ENCODE results near the gene PRRX2. TPM values are rescaled to one million over a fixed set of nuclear protein-coding genes. Genes with fewer than 3 reads are reported as not detected.

PRRX2 gene
- total and polyA plus RNA-seq, 2 experiments from 2014 or later, result 9.7 to 23.0 TPM

DNA sequence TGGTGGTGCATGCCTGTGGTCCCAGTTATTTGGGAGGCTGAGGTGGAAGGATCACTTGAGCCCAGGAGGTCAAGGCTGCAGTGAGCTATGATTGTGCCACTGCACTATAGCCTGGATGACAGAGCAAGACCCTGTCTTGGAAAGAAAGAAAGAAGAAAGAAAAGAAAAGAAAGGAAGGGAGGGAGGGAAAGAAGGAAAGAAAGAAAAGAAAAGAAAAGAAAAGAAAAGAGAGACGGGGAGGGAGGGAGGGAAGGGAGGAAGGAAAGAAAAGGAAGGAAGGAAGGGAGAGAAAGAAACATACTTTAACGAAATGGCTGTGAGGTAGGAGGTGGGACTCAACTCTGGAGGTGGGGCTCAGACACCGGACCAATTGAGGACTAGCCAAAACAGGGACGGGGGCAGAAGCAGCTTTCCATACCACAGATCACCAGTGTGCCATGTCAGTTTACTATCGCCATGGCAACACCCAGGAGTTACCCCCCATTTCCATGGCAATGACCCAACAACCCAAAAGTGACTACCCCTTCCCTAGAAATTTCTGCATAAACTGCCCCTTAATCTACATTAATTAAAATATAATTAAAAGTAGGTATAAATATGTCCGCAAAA, 66.1 kb downstream of the PRRX2 start:
- Histone ChIP-seq H3K79me2 (no peaks in the 10 kb centered on the region), H3K4me2 (no peak overlapping the region), H3K27me3 (no peaks in the 10 kb centered on the region), H2AFZ (no peak overlapping the region), H3K4me3 (no peak overlapping the region), H3K4me1 (ENCODE audit: insufficient read depth) (peaks cover 7% of the 10 kb centered on the region), H3K9me3 (ENCODE audit: low read depth) (no peaks in the 10 kb centered on the region), H3K36me3 (replicated peaks; ENCODE audit: insufficient read depth, low read depth) (no peaks in the 10 kb centered on the region), H3K27ac (peak overlapping the region; percentile 68), H3K9me2 (replicated peaks; ENCODE audit: insufficient read depth) (no peaks in the 10 kb centered on the region), H4K20me1 (ENCODE audit: insufficient read depth, poor library complexity, severe bottlenecking) (no peaks in the 10 kb centered on the region)
- WGBS (ENCODE audit: low lambda C conversion rate, missing lambda C conversion rate), result 66% methylated on average over 4 of the region's 6 CpGs
- no peak for DNase-seq (ENCODE audit: low spot score)
- TF ChIP-seq EZH2 (IDR thresholded peaks at IDR 0.05; ENCODE audit: borderline replicate concordance) (no peak), CTCF (IDR thresholded peaks at IDR 0.05; ENCODE audit: poor library complexity) (no peak), EZH2phosphoT487 (IDR thresholded peaks at IDR 0.05; ENCODE audit: low read depth, severe bottlenecking, unreplicated experiment) (no peak)

GRCh38 chr9:129732100-129732499, 66.7 kb downstream of the PRRX2 start:
- no peaks in the 10 kb centered on the region for H3K9me2 ChIP-seq (replicated peaks; ENCODE audit: insufficient read depth)
- peaks cover 3% of the 10 kb centered on the region for H3K4me1 ChIP-seq (ENCODE audit: insufficient read depth)
- no peak for DNase-seq (ENCODE audit: low spot score)
- no peaks in the 10 kb centered on the region for H4K20me1 ChIP-seq (ENCODE audit: insufficient read depth, poor library complexity, severe bottlenecking)
- 84% methylated on average over 10 of the region's 10 CpGs for WGBS (ENCODE audit: low lambda C conversion rate, missing lambda C conversion rate)
- no peaks in the 10 kb centered on the region for H3K27me3 ChIP-seq
- H3K79me2 ChIP-seq, result no peaks in the 10 kb centered on the region
- no peaks in the 10 kb centered on the region for H3K36me3 ChIP-seq (replicated peaks; ENCODE audit: insufficient read depth, low read depth)
- H2AFZ ChIP-seq, result no peak overlapping the region
- TF ChIP-seq EZH2phosphoT487 (IDR thresholded peaks at IDR 0.05; ENCODE audit: low read depth, severe bottlenecking, unreplicated experiment), result no peak
- TF ChIP-seq EZH2 (IDR thresholded peaks at IDR 0.05; ENCODE audit: borderline replicate concordance), result no peak
- no peak for TF ChIP-seq CTCF (IDR thresholded peaks at IDR 0.05; ENCODE audit: poor library complexity)
- no peak overlapping the region for H3K4me3 ChIP-seq
- H3K4me2 ChIP-seq, result no peak overlapping the region
- no peaks in the 10 kb centered on the region for H3K9me3 ChIP-seq (ENCODE audit: low read depth)
- no peak overlapping the region for H3K27ac ChIP-seq

DNA sequence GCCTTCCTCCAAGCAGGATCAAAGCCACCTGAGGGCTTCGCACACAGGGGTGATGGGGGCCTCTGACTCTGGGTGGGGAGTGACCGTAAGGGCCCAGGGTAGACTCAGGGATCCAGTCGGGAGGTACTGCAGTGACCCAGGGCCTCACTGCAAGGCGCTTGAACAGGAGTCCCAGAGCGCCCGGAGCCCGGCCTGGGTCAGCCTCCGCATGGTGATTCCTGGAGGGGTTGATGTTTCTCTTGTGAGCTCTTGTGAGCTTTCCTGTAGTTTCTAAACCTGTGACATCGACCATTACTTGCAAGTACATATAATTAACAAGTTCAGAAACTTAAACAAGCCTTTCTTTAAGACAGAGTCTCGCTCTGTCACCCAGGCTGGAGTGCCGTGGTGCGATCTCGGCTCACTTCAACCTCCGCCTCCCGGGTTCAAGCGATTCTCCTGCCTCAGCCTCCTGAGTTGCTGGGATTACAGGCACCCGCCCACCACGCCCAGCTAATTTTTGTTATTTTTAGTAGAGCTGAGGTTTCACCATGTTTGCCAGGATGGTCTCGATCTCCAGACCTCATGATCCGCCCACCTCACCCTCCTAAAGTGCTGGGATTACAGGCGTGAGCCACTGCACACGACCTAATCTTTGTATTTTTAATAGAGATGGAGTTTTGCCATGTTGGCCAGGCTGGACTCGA, 67.6 kb downstream of the PRRX2 start:
- Histone ChIP-seq H3K4me1 (ENCODE audit: insufficient read depth) (peaks cover 4% of the 10 kb centered on the region), H3K4me3 (no peak overlapping the region), H3K27me3 (no peaks in the 10 kb centered on the region), H3K9me2 (replicated peaks; ENCODE audit: insufficient read depth) (no peaks in the 10 kb centered on the region), H3K36me3 (replicated peaks; ENCODE audit: insufficient read depth, low read depth) (no peaks in the 10 kb centered on the region), H4K20me1 (ENCODE audit: insufficient read depth, poor library complexity, severe bottlenecking) (no peaks in the 10 kb centered on the region), H3K27ac (no peak overlapping the region), H2AFZ (no peak overlapping the region), H3K79me2 (no peaks in the 10 kb centered on the region), H3K4me2 (no peak overlapping the region), H3K9me3 (ENCODE audit: low read depth) (no peaks in the 10 kb centered on the region)
- DNase-seq (ENCODE audit: low spot score), result no peak
- 92% methylated on average over 23 of the region's 23 CpGs for WGBS (ENCODE audit: low lambda C conversion rate, missing lambda C conversion rate)
- TF ChIP-seq EZH2 (IDR thresholded peaks at IDR 0.05; ENCODE audit: borderline replicate concordance), result no peak
- TF ChIP-seq CTCF (IDR thresholded peaks at IDR 0.05; ENCODE audit: poor library complexity), result no peak
- no peak for TF ChIP-seq EZH2phosphoT487 (IDR thresholded peaks at IDR 0.05; ENCODE audit: low read depth, severe bottlenecking, unreplicated experiment)
